Ureter (tissue), 1 donor: Measurements from ENCODE around the gene ITFG2. TPM values are rescaled to one million over a fixed set of nuclear protein-coding genes. Genes with fewer than 3 reads are reported as not detected.
"Not testable (repeated sequence)": the region's sequence is repeated elsewhere in the genome, so short reads cannot be mapped to it uniquely, and the experiment has no call there.

Experiments used
- DNase-seq: peaks from one replicate; pipeline ENCODE4 v3.0.0-alpha.2; 2020; ENCODE audit warnings: low spot score
- total RNA-seq: library from RNA; stranded (reverse); gene quantifications from one replicate; pipeline ENCODE4 v1.2.4, GENCODE V29; 2023
- donor health status: DM: yes; HTN: yes; CAD: no.

Gene ITFG2
- total RNA-seq, result 83.6 TPM

GRCh38 chr12:2812290-2813213 lies at the start of gene ITFG2:
TSS of gene ITFG2 (plus strand) at chr12:2812668. CDS start at chr12:2812761, 93 bp downstream.
- peak; percentile 98 for DNase-seq

GRCh38 chr12:2764398-2764797 lies 48.1 kb upstream of the ITFG2 start:
- DNase-seq, result no peak

GRCh38 chr12:2765052-2765451 lies 47.4 kb upstream of the ITFG2 start:
- no peak for DNase-seq

- DNase-seq, result no peak
Measured at GRCh38 chr12:2765608-2766007, 46.9 kb upstream of the ITFG2 start.

- DNase-seq, result no peak
Measured at GRCh38 chr12:2768224-2768961, 44.1 kb upstream of the ITFG2 start.

- no peak for DNase-seq
Measured at GRCh38 chr12:2769866-2770533, 42.5 kb upstream of the ITFG2 start.

- not testable (repeated sequence) for DNase-seq
Measured at GRCh38 chr12:2770544-2770943, 41.9 kb upstream of the ITFG2 start.

GRCh38 chr12:2772370-2772769 lies 40.1 kb upstream of the ITFG2 start:
- DNase-seq, result no peak

- DNase-seq, result no peak
Measured at GRCh38 chr12:2773199-2773875, 39.1 kb upstream of the ITFG2 start.

GRCh38 chr12:2775431-2775830 lies 37.0 kb upstream of the ITFG2 start:
- DNase-seq, result no peak

- no peak for DNase-seq
Measured at GRCh38 chr12:2776129-2776806, 36.2 kb upstream of the ITFG2 start.

- no peak for DNase-seq
Measured at GRCh38 chr12:2779281-2779680, 33.2 kb upstream of the ITFG2 start.

- peak; percentile 62 for DNase-seq
Measured at GRCh38 chr12:2783936-2784600, 28.4 kb upstream of the ITFG2 start.

GRCh38 chr12:2785017-2785416 lies 27.5 kb upstream of the ITFG2 start:
- DNase-seq, result no peak

- DNase-seq, result no peak
Measured at GRCh38 chr12:2791089-2791488, 21.4 kb upstream of the ITFG2 start.

- no peak for DNase-seq
Measured at GRCh38 chr12:2792671-2793500, 19.6 kb upstream of the ITFG2 start.

- DNase-seq, result no peak
Measured at GRCh38 chr12:2793561-2793960, 18.9 kb upstream of the ITFG2 start.

- no peak for DNase-seq
Measured at GRCh38 chr12:2794191-2794735, 18.2 kb upstream of the ITFG2 start.

- peak; percentile 93 for DNase-seq
Measured at GRCh38 chr12:2794736-2795289, 17.7 kb upstream of the ITFG2 start, which contains the start of gene FKBP4. TSS of gene FKBP4 (plus strand) at chr12:2794970. CDS start at chr12:2795140, 170 bp downstream.
